ENCODE results near the gene SLC38A5. TPM values are rescaled to one million over a fixed set of nuclear protein-coding genes. Genes with fewer than 3 reads are reported as not detected.

The SLC38A5 gene
- total RNA-seq, 4 donors from 2014 or later = 9.9 to 76.8 (median 40.1) TPM

- no peak for DNase-seq
- Histone ChIP-seq H3K9me3 (no peaks in the 10 kb centered on the region), H3K27ac (no peak overlapping the region), H3K4me3 (replicated peaks in 1 of 3) (peak overlapping the region in 1 of 3 donors; percentile 25), H3K27me3 (no peaks in the 10 kb centered on the region), H3K4me1 (no peaks in the 10 kb centered on the region), H3K36me3 (no peaks in the 10 kb centered on the region)
- intact Hi-C loops (cut with DNase I) = no loop called here
- no peak for TF ChIP-seq POLR2A (IDR thresholded peaks at IDR 0.05)
- TF ChIP-seq CTCF (IDR thresholded peaks at IDR 0.05) = no peak
- 43 to 47% methylated on average over 9 to 10 of the region's 10 CpGs for WGBS, 2 donors
These were observed 2.7 kb downstream of the SLC38A5 start for GRCh38 chrX:48467281-48467761.

- intact Hi-C loops (cut with DNase I) = no loop called here
- Histone ChIP-seq H3K27ac (no peak overlapping the region), H3K36me3 (no peaks in the 10 kb centered on the region), H3K4me1 (no peaks in the 10 kb centered on the region), H3K9me3 (no peaks in the 10 kb centered on the region), H3K27me3 (no peaks in the 10 kb centered on the region), H3K4me3 (replicated peaks in 1 of 3) (no peak overlapping the region)
- 88 to 100% methylated on average over 3 to 7 of the region's 10 CpGs for WGBS, 2 donors
- TF ChIP-seq CTCF (IDR thresholded peaks at IDR 0.05) (no peak), POLR2A (IDR thresholded peaks at IDR 0.05) (no peak)
- DNase-seq = no peak
These were observed 3.4 kb downstream of the SLC38A5 start for GRCh38 chrX:48466696-48467095.

- no peaks in the 10 kb centered on the region for H3K36me3 ChIP-seq
- TF ChIP-seq POLR2A (IDR thresholded peaks at IDR 0.05) (no peak), CTCF (IDR thresholded peaks at IDR 0.05) (no peak)
- H3K27me3 ChIP-seq = no peaks in the 10 kb centered on the region
- 41 to 48% methylated on average over 3 to 7 of the region's 10 CpGs for WGBS, 2 donors
- intact Hi-C loops (cut with DNase I) = no loop called here
- no peak for DNase-seq
- no peaks in the 10 kb centered on the region for H3K9me3 ChIP-seq
- H3K4me1 ChIP-seq = no peaks in the 10 kb centered on the region
- H3K27ac ChIP-seq = no peak overlapping the region
- no peak overlapping the region for H3K4me3 ChIP-seq (replicated peaks in 1 of 3)
These were observed 4.6 kb downstream of the SLC38A5 start for GRCh38 chrX:48465336-48465933.

DNA sequence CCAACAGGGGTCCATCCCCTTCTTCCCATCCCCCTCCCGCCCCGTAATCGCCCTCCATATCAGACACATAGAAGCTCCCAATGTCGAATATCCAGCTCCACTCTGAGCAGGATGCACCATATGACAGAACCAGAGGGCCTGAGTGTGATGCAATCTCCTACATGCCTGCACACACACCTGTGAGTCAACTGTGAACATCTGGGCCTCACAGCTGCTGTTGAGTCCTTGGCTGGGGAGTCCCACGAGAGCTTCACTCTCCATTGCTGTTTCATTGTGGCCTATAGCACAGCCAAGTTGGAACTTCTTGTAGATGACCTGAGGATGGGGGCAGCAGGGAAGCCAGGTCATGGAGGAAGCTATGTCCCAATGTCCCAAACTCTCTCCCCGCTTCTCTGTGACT lies 8.2 kb downstream of the SLC38A5 start:
- H3K9me3 ChIP-seq = no peaks in the 10 kb centered on the region
- no peak for TF ChIP-seq CTCF (IDR thresholded peaks at IDR 0.05)
- TF ChIP-seq POLR2A (IDR thresholded peaks at IDR 0.05) = no peak
- no peak overlapping the region for H3K4me3 ChIP-seq (replicated peaks in 1 of 3)
- intact Hi-C loops (cut with DNase I) = no loop called here
- no peaks in the 10 kb centered on the region for H3K27me3 ChIP-seq
- no peaks in the 10 kb centered on the region for H3K4me1 ChIP-seq
- no peaks in the 10 kb centered on the region for H3K36me3 ChIP-seq
- 97 to 100% methylated on average over 4 to 5 of the region's 6 CpGs for whole genome bisulfite sequencing, 2 donors
- no peak overlapping the region for H3K27ac ChIP-seq
- no peak for DNase-seq

GRCh38 chrX:48460606-48461005 lies 9.5 kb downstream of the SLC38A5 start:
- intact Hi-C loops (cut with DNase I) = no loop called here

More at GRCh38 chrX:48460606-48461005, 9.5 kb downstream of the SLC38A5 start:
- WGBS, 2 donors = 85 to 93% methylated on average over 4 to 10 of the region's 11 CpGs
- H3K4me1 ChIP-seq = no peaks in the 10 kb centered on the region
- no peaks in the 10 kb centered on the region for H3K9me3 ChIP-seq
- TF ChIP-seq POLR2A (IDR thresholded peaks at IDR 0.05) = no peak
- TF ChIP-seq CTCF (IDR thresholded peaks at IDR 0.05) = no peak
- H3K4me3 ChIP-seq (replicated peaks in 1 of 3) = no peak overlapping the region
- no peaks in the 10 kb centered on the region for H3K27me3 ChIP-seq
- DNase-seq = no peak
- H3K36me3 ChIP-seq = no peaks in the 10 kb centered on the region
- no peak overlapping the region for H3K27ac ChIP-seq
